Right lobe of liver (tissue), 4 donors: Measurements from ENCODE around the gene UBE3D.

Experiments
- POLR2A ChIP-seq: fragments of 450-650 bp; IDR thresholded peaks from one replicate; pipeline ENCODE4 v1.6.1; 2017; ENCODE audit warnings: antibody characterized with exemption, mild to moderate bottlenecking
- TF ChIP-seq, protein P1 (sequence below), 4 donors: fragments of 200-600 bp in 3 of 4; fragments of 450-650 bp in 1 of 4; IDR thresholded peaks; one replicate each; pipeline versions ENCODE4 v1.5.1 to v1.8.0; 2016 to 2022; ENCODE audit warnings: antibody characterized with exemption in 4 of 4, mild to moderate bottlenecking in 2 of 4
- donor health status: DM: no; HTN: no; CAD: no.
- donor health status: DM: no; HTN: no; CAD: no.
- donor health status: DM: no; HTN: yes; CAD: no.

DNA sequence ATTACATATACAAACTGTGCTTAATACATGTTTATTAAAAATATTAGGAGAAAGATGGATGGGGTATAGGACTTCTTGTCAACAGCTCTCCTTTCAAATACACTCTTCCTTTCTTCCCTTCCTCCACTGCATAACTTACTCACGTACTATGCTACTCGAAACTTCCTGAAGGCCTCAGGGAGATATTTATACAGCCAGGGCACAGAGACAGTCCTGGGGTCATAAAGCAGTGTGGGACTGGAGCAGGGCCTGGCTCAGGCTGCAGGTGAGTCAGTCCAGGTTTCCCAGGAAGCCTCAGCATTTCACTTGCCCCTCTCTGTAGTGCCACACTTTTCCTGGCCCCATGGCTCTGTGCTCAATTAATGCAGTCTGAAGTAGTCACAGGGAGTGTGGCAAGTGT is 157.0 kb downstream of the UBE3D start:
- TF ChIP-seq, protein P1, sequence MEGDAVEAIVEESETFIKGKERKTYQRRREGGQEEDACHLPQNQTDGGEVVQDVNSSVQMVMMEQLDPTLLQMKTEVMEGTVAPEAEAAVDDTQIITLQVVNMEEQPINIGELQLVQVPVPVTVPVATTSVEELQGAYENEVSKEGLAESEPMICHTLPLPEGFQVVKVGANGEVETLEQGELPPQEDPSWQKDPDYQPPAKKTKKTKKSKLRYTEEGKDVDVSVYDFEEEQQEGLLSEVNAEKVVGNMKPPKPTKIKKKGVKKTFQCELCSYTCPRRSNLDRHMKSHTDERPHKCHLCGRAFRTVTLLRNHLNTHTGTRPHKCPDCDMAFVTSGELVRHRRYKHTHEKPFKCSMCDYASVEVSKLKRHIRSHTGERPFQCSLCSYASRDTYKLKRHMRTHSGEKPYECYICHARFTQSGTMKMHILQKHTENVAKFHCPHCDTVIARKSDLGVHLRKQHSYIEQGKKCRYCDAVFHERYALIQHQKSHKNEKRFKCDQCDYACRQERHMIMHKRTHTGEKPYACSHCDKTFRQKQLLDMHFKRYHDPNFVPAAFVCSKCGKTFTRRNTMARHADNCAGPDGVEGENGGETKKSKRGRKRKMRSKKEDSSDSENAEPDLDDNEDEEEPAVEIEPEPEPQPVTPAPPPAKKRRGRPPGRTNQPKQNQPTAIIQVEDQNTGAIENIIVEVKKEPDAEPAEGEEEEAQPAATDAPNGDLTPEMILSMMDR (IDR thresholded peaks at IDR 0.05) = no peak
- no peak for TF ChIP-seq POLR2A
